Measurements from ENCODE around the gene FERMT3.

FERMT3 gene

GRCh38 chr11:64186492-64187165 is 19.9 kb upstream of the FERMT3 start:
- DNase-seq = peak in 1 of 2 experiments; percentile 25

GRCh38 chr11:64192434-64192833 is 14.1 kb upstream of the FERMT3 start:
- DNase-seq = no peak

DNA sequence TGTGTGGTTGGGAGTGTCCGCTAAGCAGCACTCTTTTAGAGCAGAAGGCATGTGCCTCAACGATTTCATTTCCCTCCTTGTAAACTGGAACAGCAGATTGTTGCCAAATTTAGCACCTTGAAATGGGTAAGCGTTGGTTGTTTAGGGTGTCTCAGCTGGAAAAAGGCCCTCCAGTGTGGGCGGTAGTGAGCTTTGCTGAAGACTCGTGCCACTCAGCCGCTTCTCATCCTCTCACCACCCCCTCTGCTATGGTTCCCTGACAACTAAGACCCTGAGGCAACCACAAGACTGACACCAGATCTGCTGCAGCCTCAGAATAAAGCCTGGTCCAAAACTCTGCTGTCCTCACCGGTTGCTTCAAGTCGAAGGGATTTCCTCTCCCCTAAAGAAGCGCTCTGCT is 9.9 kb upstream of the FERMT3 start:
- DNase-seq = no peak

GRCh38 chr11:64198511-64198910 is 8.0 kb upstream of the FERMT3 start:
- DNase-seq = no peak

DNA sequence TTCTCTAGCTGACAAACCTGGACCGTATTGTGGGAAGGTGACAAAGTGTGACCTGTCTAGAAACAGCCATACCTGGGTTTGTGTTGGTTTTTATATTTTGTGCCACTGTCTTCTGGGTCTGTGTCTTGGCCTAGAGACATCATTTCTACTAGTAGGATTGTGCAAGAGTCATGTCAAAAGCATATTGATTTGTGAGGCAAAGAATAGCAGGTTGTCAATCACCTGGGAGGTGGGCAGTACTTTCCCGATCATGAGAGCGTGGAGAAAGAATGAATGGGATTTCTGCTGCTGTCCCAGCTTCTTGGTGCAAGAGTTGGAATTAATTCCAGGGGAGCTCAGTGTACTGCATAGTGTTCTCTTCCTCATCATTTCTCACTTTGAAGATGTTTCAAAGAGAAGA is 5.0 kb upstream of the FERMT3 start:
- DNase-seq = no peak

DNA sequence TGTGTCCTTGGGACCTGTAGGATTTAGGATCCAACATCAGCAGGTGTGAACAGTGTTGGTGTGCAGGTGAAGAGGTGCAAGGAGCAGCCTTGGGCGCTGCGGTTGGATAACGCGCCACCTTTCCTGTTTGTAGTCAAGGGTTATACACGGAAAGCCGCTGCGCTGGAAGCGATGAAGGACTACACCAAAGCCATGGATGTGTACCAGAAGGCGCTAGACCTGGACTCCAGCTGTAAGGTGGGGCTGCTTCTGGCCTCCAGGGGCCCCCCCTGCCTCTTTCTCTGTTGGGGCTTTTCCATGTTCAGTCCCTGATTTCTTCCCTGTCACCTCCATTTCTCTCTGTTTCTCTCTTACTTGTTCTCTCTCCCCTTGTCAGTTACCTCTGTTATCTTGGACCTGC is 3.5 kb upstream of the FERMT3 start:
- DNase-seq = no peak

DNA sequence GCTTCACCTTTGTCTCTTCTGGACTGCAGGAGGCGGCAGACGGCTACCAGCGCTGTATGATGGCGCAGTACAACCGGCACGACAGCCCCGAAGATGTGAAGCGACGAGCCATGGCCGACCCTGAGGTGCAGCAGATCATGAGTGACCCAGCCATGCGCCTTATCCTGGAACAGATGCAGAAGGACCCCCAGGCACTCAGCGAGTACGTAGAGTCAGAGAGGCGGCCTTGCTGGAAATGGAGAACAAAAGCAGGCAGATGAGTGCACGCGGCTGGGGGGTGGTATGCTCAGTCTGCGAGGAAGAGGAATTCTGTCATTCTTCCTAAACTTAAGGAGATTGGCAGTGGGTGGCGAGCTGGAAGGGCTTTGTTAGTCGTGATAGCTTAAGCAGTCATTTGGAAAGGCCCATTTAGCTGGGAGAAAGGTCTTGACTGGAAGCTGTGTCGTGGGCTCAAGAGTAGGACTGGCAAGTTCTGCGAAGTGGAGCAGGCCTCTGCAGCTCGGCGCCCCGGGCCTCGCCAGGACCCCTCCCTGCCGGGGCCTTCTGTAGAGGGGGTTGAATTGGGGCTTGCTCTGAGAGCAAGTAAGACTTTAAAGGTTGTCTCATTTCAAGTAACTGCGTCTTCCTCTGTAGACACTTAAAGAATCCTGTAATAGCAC is 3.0 kb upstream of the FERMT3 start:
- DNase-seq = no peak

DNA sequence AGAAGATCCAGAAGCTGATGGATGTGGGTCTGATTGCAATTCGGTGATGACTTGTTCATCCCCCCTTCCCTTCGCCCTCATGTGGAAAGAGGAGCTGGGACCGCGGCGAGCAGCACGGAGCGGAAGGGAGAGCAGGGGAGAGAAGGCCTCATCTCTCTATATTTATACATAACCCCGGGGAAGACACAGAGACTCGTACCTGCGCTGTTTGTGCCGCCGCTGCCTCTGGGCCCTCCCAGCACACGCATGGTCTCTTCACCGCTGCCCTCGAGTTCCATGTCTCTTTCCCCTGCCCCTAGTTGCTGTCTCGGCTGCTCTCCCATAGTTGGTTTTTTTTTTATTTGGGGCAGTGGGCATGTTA is 2.5 kb upstream of the FERMT3 start:
- no peak for DNase-seq

DNA sequence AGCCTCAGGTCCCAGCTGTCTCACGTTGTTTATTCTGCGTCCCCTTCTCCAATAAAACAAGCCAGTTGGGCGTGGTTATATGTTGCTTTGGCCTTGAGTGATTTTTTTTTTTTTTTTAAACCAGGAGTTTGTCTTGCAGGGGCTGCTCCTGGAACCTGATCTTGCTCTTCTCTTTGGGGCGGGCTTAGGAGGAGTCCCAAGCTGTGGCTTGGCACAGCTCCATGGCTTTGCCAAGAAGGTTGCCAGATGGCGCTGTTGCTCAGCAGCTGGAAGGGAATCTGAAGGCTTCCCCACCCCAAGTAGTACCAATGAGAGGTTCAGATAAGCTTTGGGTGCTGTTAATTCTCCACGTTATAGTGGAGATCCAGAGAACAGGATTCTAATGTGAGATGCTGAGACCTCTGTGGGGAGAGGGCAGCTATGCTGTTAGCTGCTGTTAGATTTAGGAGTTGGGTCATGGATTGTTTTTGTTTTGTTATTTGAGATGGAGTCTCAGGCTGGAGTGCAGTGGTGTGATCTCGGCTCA is 2.0 kb upstream of the FERMT3 start:
- DNase-seq = peak; percentile 67 to 81

DNA sequence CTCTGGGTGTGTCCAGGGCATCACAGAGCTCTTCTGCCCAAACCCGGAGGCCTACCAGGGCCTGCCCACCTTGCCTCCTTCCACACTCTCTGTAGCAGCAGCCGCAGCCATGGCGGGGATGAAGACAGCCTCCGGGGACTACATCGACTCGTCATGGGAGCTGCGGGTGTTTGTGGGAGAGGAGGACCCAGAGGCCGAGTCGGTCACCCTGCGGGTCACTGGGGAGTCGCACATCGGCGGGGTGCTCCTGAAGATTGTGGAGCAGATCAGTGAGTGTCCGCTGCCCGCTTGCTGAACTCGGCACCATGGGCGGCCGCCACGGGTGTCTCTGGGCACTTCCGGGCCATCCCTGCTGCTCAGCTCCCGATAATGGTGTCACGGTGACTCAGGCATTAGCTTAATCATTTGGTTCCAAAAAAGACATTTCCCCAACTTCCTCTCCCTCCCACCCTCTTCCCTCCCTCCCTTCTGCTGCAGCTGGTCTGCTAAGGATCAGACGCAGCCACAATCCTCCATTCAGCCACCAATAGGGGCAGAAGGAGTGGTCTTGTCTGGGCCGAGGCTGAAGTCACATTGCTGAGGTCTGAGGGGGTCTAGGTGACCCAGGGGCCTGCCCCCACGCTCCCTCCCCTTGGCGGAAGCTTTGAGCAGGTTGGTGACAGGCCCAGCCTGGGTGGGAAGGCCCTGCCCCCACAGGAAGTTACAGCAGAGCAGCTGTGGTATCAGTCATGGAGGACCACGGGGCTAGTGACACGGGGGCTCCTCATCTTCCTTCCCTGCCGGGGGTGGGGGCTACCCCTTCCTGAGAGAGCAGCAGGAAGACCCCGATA is 950 bp downstream of the FERMT3 start:
- DNase-seq = peak; percentile 75 to 89

GRCh38 chr11:64208086-64208795 is 1.7 kb downstream of the FERMT3 start:
- DNase-seq = no peak

GRCh38 chr11:64208796-64209562 is 2.5 kb downstream of the FERMT3 start:
- DNase-seq = no peak

GRCh38 chr11:64209563-64209843 is 3.0 kb downstream of the FERMT3 start:
- DNase-seq = no peak

GRCh38 chr11:64210301-64211020 is 3.9 kb downstream of the FERMT3 start:
- DNase-seq = no peak

- no peak for DNase-seq
These were observed 4.8 kb downstream of the FERMT3 start for GRCh38 chr11:64211181-64211872.

- DNase-seq = no peak
These were observed 10.4 kb downstream of the FERMT3 start for GRCh38 chr11:64216879-64217278.

DNA sequence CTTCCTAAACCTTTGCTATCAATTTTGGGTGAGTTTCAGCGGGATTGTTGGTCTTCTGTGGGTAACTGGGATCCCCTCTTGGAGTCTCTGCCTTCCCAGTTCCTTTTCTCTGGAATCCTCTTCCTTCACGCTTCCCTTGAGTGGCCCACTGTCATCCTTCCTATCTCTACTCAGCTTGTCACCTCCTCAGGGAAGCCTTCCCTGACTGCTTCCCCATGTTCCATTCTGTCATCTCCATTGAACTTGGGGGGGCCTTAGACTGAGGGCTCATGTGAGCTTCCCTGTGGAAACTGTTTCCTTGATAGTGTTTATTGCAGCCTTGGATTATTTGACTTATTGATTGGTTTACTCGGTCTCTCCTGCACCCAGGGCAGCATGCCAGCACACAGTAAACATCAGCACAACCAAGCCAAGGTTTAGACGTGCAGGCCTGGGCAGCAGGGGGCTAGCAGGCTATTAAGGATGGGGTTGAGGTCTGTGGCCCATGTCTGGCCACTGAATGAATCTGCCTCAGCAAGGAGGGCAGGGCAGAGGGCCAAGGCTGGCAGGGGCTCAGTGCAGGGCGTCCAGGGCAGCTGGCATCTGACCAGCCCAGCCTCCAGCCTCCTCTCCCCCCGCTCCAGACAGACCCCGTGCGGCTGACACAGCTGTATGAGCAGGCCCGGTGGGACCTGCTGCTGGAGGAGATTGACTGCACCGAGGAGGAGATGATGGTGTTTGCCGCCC is 12.3 kb downstream of the FERMT3 start:
- DNase-seq = no peak

- DNase-seq = no peak
These were observed 12.8 kb downstream of the FERMT3 start for GRCh38 chr11:64219354-64219684.

DNA sequence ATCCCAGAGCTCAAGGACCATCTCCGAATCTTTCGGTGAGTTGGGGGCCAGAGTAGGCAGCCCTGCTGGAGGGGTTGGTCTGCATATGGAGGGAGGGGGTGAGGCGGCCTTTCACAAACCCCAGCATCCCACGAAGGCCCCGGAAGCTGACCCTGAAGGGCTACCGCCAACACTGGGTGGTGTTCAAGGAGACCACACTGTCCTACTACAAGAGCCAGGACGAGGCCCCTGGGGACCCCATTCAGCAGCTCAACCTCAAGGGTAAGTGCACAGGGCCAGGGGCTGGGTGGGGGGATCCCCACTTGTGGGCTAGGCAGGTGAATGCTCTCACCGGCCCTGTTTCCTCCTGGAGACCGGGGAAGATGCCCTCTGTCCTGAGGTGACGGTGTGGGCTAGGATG is 13.2 kb downstream of the FERMT3 start:
- no peak for DNase-seq

DNA sequence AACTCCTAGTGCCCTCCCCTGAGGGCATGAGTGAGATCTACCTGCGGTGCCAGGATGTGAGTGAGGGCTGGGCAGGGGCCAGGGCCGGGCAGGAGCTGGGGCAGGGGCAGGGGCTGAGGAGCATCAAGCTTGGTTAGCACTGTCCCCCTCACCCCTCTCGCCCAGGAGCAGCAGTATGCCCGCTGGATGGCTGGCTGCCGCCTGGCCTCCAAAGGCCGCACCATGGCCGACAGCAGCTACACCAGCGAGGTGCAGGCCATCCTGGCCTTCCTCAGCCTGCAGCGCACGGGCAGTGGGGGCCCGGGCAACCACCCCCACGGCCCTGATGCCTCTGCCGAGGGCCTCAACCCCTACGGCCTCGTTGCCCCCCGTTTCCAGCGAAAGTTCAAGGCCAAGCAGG is 13.8 kb downstream of the FERMT3 start:
- DNase-seq = no peak

- DNase-seq = no peak
These were observed 14.3 kb downstream of the FERMT3 start for GRCh38 chr11:64220798-64221197.
